GM19452 (cell line): ENCODE results near the gene TTF2.
"Not testable (repeated sequence)": the region's sequence is repeated elsewhere in the genome, so short reads cannot be mapped to it uniquely, and the experiment has no call there.

Experiments used
- ATAC-seq: cut with Tn5 transposase; IDR thresholded peaks from one replicate; pipeline ENCODE4 v1.9.1; 2021; ENCODE audit not compliant: unreplicated experiment

Gene TTF2

GRCh38 chr1:117147856-117148588 is 87.9 kb downstream of the TTF2 start:
- ATAC-seq: no peak

GRCh38 chr1:117150316-117150715 is 90.2 kb downstream of the TTF2 start:
- no peak for ATAC-seq

- not testable (repeated sequence) for ATAC-seq
Measured at GRCh38 chr1:117151305-117151704, 91.2 kb downstream of the TTF2 start.
